ENCODE data around the gene COL16A1.

- no peak for TF ChIP-seq GATA2 (IDR thresholded peaks at IDR 0.05; ENCODE audit: low read depth, low read length)
- TF ChIP-seq GATA3 (IDR thresholded peaks at IDR 0.05; ENCODE audit: low read depth, low read length): no peak
Measured at GRCh38 chr1:31663622-31664452, 40.0 kb downstream of the COL16A1 start.

All from SH-SY5Y (cell line).